ENCODE data around the gene KCNJ12.
"Not testable (repeated sequence)": the region's sequence is repeated elsewhere in the genome, so short reads cannot be mapped to it uniquely, and the experiment has no call there.

Gene KCNJ12

GRCh38 chr17:21344801-21345200 lies 31.4 kb upstream of the KCNJ12 start:
- DNase-seq; H3K4me3 Mint-ChIP-seq; H3K36me3 Mint-ChIP-seq (ENCODE audit: insufficient read depth); H3K4me1 Mint-ChIP-seq (ENCODE audit: low read depth in 2 of 2); H3K27me3 Mint-ChIP-seq; ATAC-seq (replicated peaks); H3K9me3 Mint-ChIP-seq; H3K27ac Mint-ChIP-seq: not testable (repeated sequence)

GRCh38 chr17:21345236-21345635 lies 30.9 kb upstream of the KCNJ12 start:
- DNase-seq, result no peak
- Mint-ChIP-seq H3K4me1 (ENCODE audit: low read depth in 2 of 2) (peaks cover 0 to 2% of the 10 kb centered on the region in 2 donors), H3K9me3 (no peaks in the 10 kb centered on the region), H3K27me3 (no peaks in the 10 kb centered on the region), H3K4me3 (no peak overlapping the region), H3K27ac (no peak overlapping the region), H3K36me3 (ENCODE audit: insufficient read depth) (no peaks in the 10 kb centered on the region)
- no peak for ATAC-seq (replicated peaks)

- H3K4me1 Mint-ChIP-seq (ENCODE audit: low read depth in 2 of 2); H3K36me3 Mint-ChIP-seq (ENCODE audit: insufficient read depth); DNase-seq; ATAC-seq (replicated peaks); H3K9me3 Mint-ChIP-seq; H3K27me3 Mint-ChIP-seq; H3K27ac Mint-ChIP-seq; H3K4me3 Mint-ChIP-seq: not testable (repeated sequence)
These were observed 30.1 kb upstream of the KCNJ12 start for GRCh38 chr17:21346107-21346506.

- not testable (repeated sequence) for H3K9me3 Mint-ChIP-seq; H3K4me1 Mint-ChIP-seq (ENCODE audit: low read depth in 2 of 2); H3K36me3 Mint-ChIP-seq (ENCODE audit: insufficient read depth); DNase-seq; H3K27ac Mint-ChIP-seq; H3K27me3 Mint-ChIP-seq; ATAC-seq (replicated peaks); H3K4me3 Mint-ChIP-seq
These were observed 29.4 kb upstream of the KCNJ12 start for GRCh38 chr17:21346651-21347250.

GRCh38 chr17:21347660-21348059 lies 28.5 kb upstream of the KCNJ12 start:
- H3K4me3 Mint-ChIP-seq; H3K27me3 Mint-ChIP-seq; H3K4me1 Mint-ChIP-seq (ENCODE audit: low read depth in 2 of 2); DNase-seq; H3K9me3 Mint-ChIP-seq; H3K27ac Mint-ChIP-seq; H3K36me3 Mint-ChIP-seq (ENCODE audit: insufficient read depth): not testable (repeated sequence)
- ATAC-seq (replicated peaks), result peak; percentile 17

GRCh38 chr17:21348081-21348925 lies 27.9 kb upstream of the KCNJ12 start:
- H3K27me3 Mint-ChIP-seq; H3K9me3 Mint-ChIP-seq; DNase-seq; H3K36me3 Mint-ChIP-seq (ENCODE audit: insufficient read depth); H3K4me1 Mint-ChIP-seq (ENCODE audit: low read depth in 2 of 2); H3K4me3 Mint-ChIP-seq: not testable (repeated sequence)
- ATAC-seq (replicated peaks), result peak; percentile 66
- H3K27ac Mint-ChIP-seq, result peak overlapping the region in 1 of 2 donors; percentile 38

- not testable (repeated sequence) for H3K36me3 Mint-ChIP-seq (ENCODE audit: insufficient read depth); DNase-seq; H3K9me3 Mint-ChIP-seq; H3K27me3 Mint-ChIP-seq; ATAC-seq (replicated peaks); H3K4me1 Mint-ChIP-seq (ENCODE audit: low read depth in 2 of 2); H3K27ac Mint-ChIP-seq; H3K4me3 Mint-ChIP-seq
These were observed 27.3 kb upstream of the KCNJ12 start for GRCh38 chr17:21348926-21349261.

- not testable (repeated sequence) for H3K27ac Mint-ChIP-seq; H3K27me3 Mint-ChIP-seq; ATAC-seq (replicated peaks); H3K36me3 Mint-ChIP-seq (ENCODE audit: insufficient read depth); H3K4me3 Mint-ChIP-seq; DNase-seq; H3K4me1 Mint-ChIP-seq (ENCODE audit: low read depth in 2 of 2); H3K9me3 Mint-ChIP-seq
These were observed 26.7 kb upstream of the KCNJ12 start for GRCh38 chr17:21349358-21350050.

- ATAC-seq (replicated peaks); DNase-seq; H3K27ac Mint-ChIP-seq; H3K27me3 Mint-ChIP-seq; H3K36me3 Mint-ChIP-seq (ENCODE audit: insufficient read depth); H3K9me3 Mint-ChIP-seq; H3K4me3 Mint-ChIP-seq; H3K4me1 Mint-ChIP-seq (ENCODE audit: low read depth in 2 of 2): not testable (repeated sequence)
These were observed 25.7 kb upstream of the KCNJ12 start for GRCh38 chr17:21350495-21350894.

- ATAC-seq (replicated peaks) (no peak), DNase-seq (no peak)
- H3K27me3 Mint-ChIP-seq, result peaks cover 5 to 8% of the 10 kb centered on the region in 2 donors
- H3K36me3 Mint-ChIP-seq (ENCODE audit: insufficient read depth), result no peaks in the 10 kb centered on the region
- peaks cover 0 to 2% of the 10 kb centered on the region in 2 donors for H3K4me1 Mint-ChIP-seq (ENCODE audit: low read depth in 2 of 2)
- no peaks in the 10 kb centered on the region for H3K9me3 Mint-ChIP-seq
- no peak overlapping the region for H3K4me3 Mint-ChIP-seq
- H3K27ac Mint-ChIP-seq, result peak overlapping the region in 1 of 2 donors; percentile 41
These were observed 24.6 kb upstream of the KCNJ12 start for GRCh38 chr17:21351366-21352065.

GRCh38 chr17:21352221-21352980 lies 23.8 kb upstream of the KCNJ12 start:
- no peaks in the 10 kb centered on the region for H3K36me3 Mint-ChIP-seq (ENCODE audit: insufficient read depth)
- H3K27me3 Mint-ChIP-seq, result peaks cover 5 to 8% of the 10 kb centered on the region in 2 donors
- H3K9me3 Mint-ChIP-seq, result no peaks in the 10 kb centered on the region
- H3K4me1 Mint-ChIP-seq (ENCODE audit: low read depth in 2 of 2), result peaks cover 0 to 2% of the 10 kb centered on the region in 2 donors
- DNase-seq (no peak), ATAC-seq (replicated peaks) (no peak)
- H3K27ac Mint-ChIP-seq, result no peak overlapping the region
- H3K4me3 Mint-ChIP-seq, result no peak overlapping the region

- Mint-ChIP-seq H3K27me3 (peaks cover 5 to 8% of the 10 kb centered on the region in 2 donors), H3K9me3 (no peaks in the 10 kb centered on the region), H3K4me1 (ENCODE audit: low read depth in 2 of 2) (peaks cover 0 to 2% of the 10 kb centered on the region in 2 donors), H3K4me3 (no peak overlapping the region), H3K36me3 (ENCODE audit: insufficient read depth) (no peaks in the 10 kb centered on the region), H3K27ac (no peak overlapping the region)
- no peak for ATAC-seq (replicated peaks)
- no peak for DNase-seq
These were observed 23.2 kb upstream of the KCNJ12 start for GRCh38 chr17:21352981-21353265.

All from effector memory CD8-positive, alpha-beta T cell (primary cell).